Stimulated activated CD4-positive, alpha-beta T cell treated with anti-CD3 and anti-CD28 coated beads, Interleukin-15, amount 100 ng/mL, for 48 hours (primary cell): ENCODE data around the gene ZEB2.

Experiments used
- DNase-seq, 2 donors: peaks; one replicate each; pipeline ENCODE4 v3.0.0-alpha.2; 2020; ENCODE audit warnings: low read depth in 2 of 2

The ZEB2 gene

GRCh38 chr2:144519934-144520731 lies at the start of gene ZEB2:
Gene ZEB2, minus strand, starts transcription at chr2:144520119. Its CDS starts 2,769 bp downstream, at chr2:144517350.
- DNase-seq, result no peak

GRCh38 chr2:144567745-144568144 lies 47.8 kb upstream of the ZEB2 start:
- no peak for DNase-seq

- no peak for DNase-seq
Observed at GRCh38 chr2:144566448-144566847, 46.5 kb upstream of the ZEB2 start.

- DNase-seq, result no peak
Observed at GRCh38 chr2:144560251-144560650, 40.3 kb upstream of the ZEB2 start.

GRCh38 chr2:144559681-144560080 lies 39.8 kb upstream of the ZEB2 start:
- DNase-seq, result no peak

- DNase-seq, result no peak
Observed at GRCh38 chr2:144559242-144559641, 39.3 kb upstream of the ZEB2 start.

- no peak for DNase-seq
Observed at GRCh38 chr2:144554492-144555210, 34.7 kb upstream of the ZEB2 start.

- no peak for DNase-seq
Observed at GRCh38 chr2:144553379-144553778, 33.5 kb upstream of the ZEB2 start.

GRCh38 chr2:144552821-144553220 lies 32.9 kb upstream of the ZEB2 start:
- DNase-seq, result no peak

- DNase-seq, result no peak
Observed at GRCh38 chr2:144550911-144551310, 31.0 kb upstream of the ZEB2 start.

- DNase-seq, result no peak
Observed at GRCh38 chr2:144550084-144550483, 30.2 kb upstream of the ZEB2 start.

- no peak for DNase-seq
Observed at GRCh38 chr2:144548532-144549191, 28.7 kb upstream of the ZEB2 start.

- DNase-seq, result no peak
Observed at GRCh38 chr2:144548088-144548487, 28.2 kb upstream of the ZEB2 start.

- DNase-seq, result no peak
Observed at GRCh38 chr2:144547494-144547893, 27.6 kb upstream of the ZEB2 start.

GRCh38 chr2:144546933-144547332 lies 27.0 kb upstream of the ZEB2 start:
- DNase-seq, result no peak

GRCh38 chr2:144545787-144546186 lies 25.9 kb upstream of the ZEB2 start:
- no peak for DNase-seq

GRCh38 chr2:144544053-144544452 lies 24.1 kb upstream of the ZEB2 start:
- no peak for DNase-seq

- DNase-seq, result no peak
Observed at GRCh38 chr2:144541396-144541795, 21.5 kb upstream of the ZEB2 start.

GRCh38 chr2:144539289-144539782 lies 19.4 kb upstream of the ZEB2 start:
- DNase-seq, result no peak

- DNase-seq, result no peak
Observed at GRCh38 chr2:144535300-144535699, 15.4 kb upstream of the ZEB2 start.

- DNase-seq, result no peak
Observed at GRCh38 chr2:144533221-144533620, 13.3 kb upstream of the ZEB2 start.

- no peak for DNase-seq
Observed at GRCh38 chr2:144530596-144530995, 10.7 kb upstream of the ZEB2 start.

- DNase-seq, result no peak
Observed at GRCh38 chr2:144529841-144530240, 9.9 kb upstream of the ZEB2 start.
